ENCODE data around the gene LIPI. TPM values are rescaled to one million over a fixed set of nuclear protein-coding genes. Genes with fewer than 3 reads are reported as not detected.

LIPI gene
- polyA plus RNA-seq, 1 experiment, result not detected

DNA sequence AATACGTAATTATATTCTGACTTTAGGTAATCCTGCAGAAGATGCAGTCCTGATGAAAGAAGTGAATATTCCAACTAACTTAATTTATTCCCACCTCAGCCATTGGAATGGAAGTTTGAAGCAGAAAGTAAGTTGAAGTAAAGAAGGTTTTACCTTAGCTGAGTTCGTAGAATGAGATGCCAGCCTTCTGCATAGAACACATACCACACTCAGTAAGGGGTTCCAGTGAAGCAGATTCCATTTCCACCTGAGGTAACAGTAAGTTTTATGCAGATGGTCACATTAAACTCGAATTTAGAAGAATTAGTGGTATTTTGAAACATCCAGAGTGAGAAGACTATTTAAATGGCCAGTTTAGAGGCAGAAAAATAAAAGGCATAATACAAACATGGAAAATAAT lies 25.4 kb upstream of the LIPI start:
- POLR2A ChIA-PET, result no interaction called here

DNA sequence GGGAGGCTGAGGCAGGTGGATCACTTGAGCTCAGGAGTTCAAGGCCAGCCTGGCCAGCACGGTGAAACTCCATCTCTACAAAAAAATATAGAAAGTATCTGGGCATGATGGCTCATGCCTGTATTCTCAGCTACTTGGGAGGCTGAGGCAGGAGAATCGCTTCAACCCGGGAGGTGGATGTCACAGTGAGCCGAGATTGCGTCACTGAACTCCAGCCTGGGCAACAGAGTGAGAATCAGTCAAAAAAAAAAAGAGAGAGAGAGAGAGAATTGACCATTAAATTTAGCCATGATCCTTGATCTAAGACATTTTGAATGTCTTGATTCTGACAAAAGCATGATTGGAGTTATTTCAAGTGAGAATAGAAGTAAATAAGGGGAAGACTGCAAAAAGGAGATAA lies 24.3 kb upstream of the LIPI start:
- no peaks in the 10 kb centered on the region for H3K27me3 ChIP-seq (ENCODE audit: control insufficient read depth, insufficient read depth, low read length)
- no peak overlapping the region for H3K4me3 ChIP-seq (ENCODE audit: low read depth, low read length)
- CTCF ChIA-PET, result no interaction called here
- POLR2A ChIA-PET, result interaction anchor here (0.7 kb wide), 1 partner anchor 1393 kb away, joined by 4 read pairs; no protein-coding TSS in a partner anchor
- TF ChIP-seq, protein P1, sequence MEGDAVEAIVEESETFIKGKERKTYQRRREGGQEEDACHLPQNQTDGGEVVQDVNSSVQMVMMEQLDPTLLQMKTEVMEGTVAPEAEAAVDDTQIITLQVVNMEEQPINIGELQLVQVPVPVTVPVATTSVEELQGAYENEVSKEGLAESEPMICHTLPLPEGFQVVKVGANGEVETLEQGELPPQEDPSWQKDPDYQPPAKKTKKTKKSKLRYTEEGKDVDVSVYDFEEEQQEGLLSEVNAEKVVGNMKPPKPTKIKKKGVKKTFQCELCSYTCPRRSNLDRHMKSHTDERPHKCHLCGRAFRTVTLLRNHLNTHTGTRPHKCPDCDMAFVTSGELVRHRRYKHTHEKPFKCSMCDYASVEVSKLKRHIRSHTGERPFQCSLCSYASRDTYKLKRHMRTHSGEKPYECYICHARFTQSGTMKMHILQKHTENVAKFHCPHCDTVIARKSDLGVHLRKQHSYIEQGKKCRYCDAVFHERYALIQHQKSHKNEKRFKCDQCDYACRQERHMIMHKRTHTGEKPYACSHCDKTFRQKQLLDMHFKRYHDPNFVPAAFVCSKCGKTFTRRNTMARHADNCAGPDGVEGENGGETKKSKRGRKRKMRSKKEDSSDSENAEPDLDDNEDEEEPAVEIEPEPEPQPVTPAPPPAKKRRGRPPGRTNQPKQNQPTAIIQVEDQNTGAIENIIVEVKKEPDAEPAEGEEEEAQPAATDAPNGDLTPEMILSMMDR (IDR thresholded peaks at IDR 0.05; ENCODE audit: low read depth, low read length), result no peak
- H3K9me3 ChIP-seq (ENCODE audit: control insufficient read depth, insufficient read depth, low read length), result peaks cover 3% of the 10 kb centered on the region; the same call in 1 of the 2 replicates
- DNase-seq (ENCODE audit: low read depth, low spot score), result no peak
- H3K27ac ChIP-seq (ENCODE audit: low read depth, low read length), result no peak overlapping the region

More for the DNA sequence above, 25.4 kb upstream of the LIPI start:
- Histone ChIP-seq H3K27ac (ENCODE audit: low read depth, low read length) (no peak overlapping the region), H3K4me3 (ENCODE audit: low read depth, low read length) (no peak overlapping the region), H3K27me3 (ENCODE audit: control insufficient read depth, insufficient read depth, low read length) (no peaks in the 10 kb centered on the region), H3K9me3 (ENCODE audit: control insufficient read depth, insufficient read depth, low read length) (no peaks in the 10 kb centered on the region)
- TF ChIP-seq, protein P1 (IDR thresholded peaks at IDR 0.05; ENCODE audit: low read depth, low read length), result no peak
- CTCF ChIA-PET, result no interaction called here
- no peak for DNase-seq (ENCODE audit: low read depth, low spot score)

DNA sequence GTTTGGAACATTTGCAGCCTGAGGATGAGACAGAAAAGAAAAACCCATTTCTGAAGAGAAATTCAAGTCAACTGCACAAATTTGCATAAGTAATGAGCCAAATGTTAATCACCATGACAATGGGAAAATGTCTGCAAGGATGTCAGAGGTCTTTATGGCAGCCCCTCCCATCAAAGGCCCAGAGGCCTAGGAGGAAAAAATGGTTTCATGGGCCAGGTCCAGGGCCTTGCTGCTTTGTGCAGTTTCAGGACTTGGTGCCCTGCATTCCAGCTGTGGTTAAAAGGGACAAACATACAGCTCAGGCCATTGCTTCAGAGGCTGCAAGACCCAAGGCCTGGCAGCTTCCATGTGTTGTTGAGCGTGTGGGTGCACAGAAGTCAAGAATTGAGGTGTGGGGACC lies 18.6 kb upstream of the LIPI start:
- no peak overlapping the region for H3K27ac ChIP-seq (ENCODE audit: low read depth, low read length)
- CTCF ChIA-PET, result no interaction called here
- TF ChIP-seq, protein P1 (IDR thresholded peaks at IDR 0.05; ENCODE audit: low read depth, low read length), result no peak
- H3K9me3 ChIP-seq (ENCODE audit: control insufficient read depth, insufficient read depth, low read length), result peaks cover 7% of the 10 kb centered on the region
- no peak overlapping the region for H3K4me3 ChIP-seq (ENCODE audit: low read depth, low read length)
- H3K27me3 ChIP-seq (ENCODE audit: control insufficient read depth, insufficient read depth, low read length), result no peaks in the 10 kb centered on the region
- DNase-seq (ENCODE audit: low read depth, low spot score), result no peak
- POLR2A ChIA-PET, result no interaction called here

DNA sequence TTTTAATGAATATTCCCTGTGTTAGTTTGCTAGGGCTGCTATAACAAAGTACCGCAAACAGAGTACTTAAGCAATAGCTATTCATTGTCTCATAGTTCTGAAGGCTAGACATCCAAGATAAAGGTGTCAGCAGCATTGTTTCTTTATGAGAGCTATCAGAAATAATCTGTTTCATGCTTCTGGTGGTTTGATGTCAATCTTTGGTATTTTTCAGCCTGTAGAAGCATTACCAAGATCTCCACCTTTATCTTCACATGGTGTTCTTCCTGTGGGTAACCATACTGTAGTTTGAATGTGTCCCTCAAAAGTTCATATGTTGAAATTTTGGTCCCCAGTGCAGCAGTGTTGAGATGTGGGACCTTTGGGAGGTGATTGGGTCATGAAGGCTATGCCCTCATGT lies 12.6 kb upstream of the LIPI start:
- ChIA-PET POLR2A (no interaction called here), CTCF (no interaction called here)
- H3K9me3 ChIP-seq (ENCODE audit: control insufficient read depth, insufficient read depth, low read length), result no peaks in the 10 kb centered on the region; the same call in 1 of the 2 replicates
- H3K4me3 ChIP-seq (ENCODE audit: low read depth, low read length), result no peak overlapping the region
- no peak for DNase-seq (ENCODE audit: low read depth, low spot score)
- TF ChIP-seq, protein P1 (IDR thresholded peaks at IDR 0.05; ENCODE audit: low read depth, low read length), result no peak
- no peaks in the 10 kb centered on the region for H3K27me3 ChIP-seq (ENCODE audit: control insufficient read depth, insufficient read depth, low read length)
- H3K27ac ChIP-seq (ENCODE audit: low read depth, low read length), result no peak overlapping the region

DNA sequence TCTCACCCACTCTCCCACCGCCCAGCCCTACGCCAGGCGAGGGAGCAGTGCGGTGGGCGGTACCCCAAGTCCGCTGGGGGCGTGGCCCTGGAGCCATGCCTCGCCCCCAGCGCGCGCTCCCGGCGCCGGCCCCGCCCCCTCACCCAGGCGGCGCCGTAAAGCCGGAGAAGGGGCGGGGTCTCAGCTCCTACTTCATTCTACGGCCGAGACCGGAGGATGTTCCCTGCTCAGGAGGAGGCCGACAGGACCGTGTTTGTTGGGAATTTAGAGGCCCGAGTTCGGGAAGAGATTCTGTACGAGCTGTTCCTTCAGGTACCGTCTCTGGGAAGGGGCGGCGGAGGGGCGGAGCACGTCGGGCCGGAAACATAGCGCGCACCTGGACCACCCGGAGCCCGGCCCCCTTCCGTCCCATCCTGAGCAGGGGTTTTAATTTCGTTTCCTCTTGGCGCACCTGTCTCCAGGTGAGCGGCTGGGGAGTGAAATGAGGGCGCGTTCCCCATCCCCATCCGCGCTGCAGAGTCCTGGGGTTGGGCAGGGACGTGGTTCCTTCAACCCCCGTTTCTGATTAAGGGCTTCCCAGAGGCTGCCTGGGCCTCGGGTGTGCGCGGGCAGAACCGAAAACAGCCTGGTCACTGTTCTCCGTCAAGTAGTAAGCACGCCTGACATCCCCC lies 5.4 kb upstream of the LIPI start, which contains the start of gene RBM11:
TSS of gene RBM11 (plus strand) at position 187 of the 671 bp plus-strand sequence. CDS start at position 217, 30 bp downstream.
- Histone ChIP-seq H3K9me3 (ENCODE audit: control insufficient read depth, insufficient read depth, low read length) (peaks cover 4% of the 10 kb centered on the region; the same call in 1 of the 2 replicates), H3K27ac (ENCODE audit: low read depth, low read length) (no peak within 1 kb of the TSS), H3K27me3 (ENCODE audit: control insufficient read depth, insufficient read depth, low read length) (no peaks in the 10 kb centered on the region), H3K4me3 (ENCODE audit: low read depth, low read length) (peak within 1 kb of the TSS; percentile 52)
- no peak for DNase-seq (ENCODE audit: low read depth, low spot score)
- TF ChIP-seq, protein P1 (IDR thresholded peaks at IDR 0.05; ENCODE audit: low read depth, low read length), result no peak
- ChIA-PET POLR2A (no interaction called here), CTCF (interaction anchor here (1.0 kb wide), 1 partner anchor 43 kb away, joined by 3 read pairs; no protein-coding TSS in a partner anchor)

Measured in AG04450 (cell line).